ENCODE measurements around the gene GLB1L. TPM values are rescaled to one million over a fixed set of nuclear protein-coding genes. Genes with fewer than 3 reads are reported as not detected.

Gene GLB1L
- total RNA-seq, 1 experiment from 2014 or later = 4.9 TPM

DNA sequence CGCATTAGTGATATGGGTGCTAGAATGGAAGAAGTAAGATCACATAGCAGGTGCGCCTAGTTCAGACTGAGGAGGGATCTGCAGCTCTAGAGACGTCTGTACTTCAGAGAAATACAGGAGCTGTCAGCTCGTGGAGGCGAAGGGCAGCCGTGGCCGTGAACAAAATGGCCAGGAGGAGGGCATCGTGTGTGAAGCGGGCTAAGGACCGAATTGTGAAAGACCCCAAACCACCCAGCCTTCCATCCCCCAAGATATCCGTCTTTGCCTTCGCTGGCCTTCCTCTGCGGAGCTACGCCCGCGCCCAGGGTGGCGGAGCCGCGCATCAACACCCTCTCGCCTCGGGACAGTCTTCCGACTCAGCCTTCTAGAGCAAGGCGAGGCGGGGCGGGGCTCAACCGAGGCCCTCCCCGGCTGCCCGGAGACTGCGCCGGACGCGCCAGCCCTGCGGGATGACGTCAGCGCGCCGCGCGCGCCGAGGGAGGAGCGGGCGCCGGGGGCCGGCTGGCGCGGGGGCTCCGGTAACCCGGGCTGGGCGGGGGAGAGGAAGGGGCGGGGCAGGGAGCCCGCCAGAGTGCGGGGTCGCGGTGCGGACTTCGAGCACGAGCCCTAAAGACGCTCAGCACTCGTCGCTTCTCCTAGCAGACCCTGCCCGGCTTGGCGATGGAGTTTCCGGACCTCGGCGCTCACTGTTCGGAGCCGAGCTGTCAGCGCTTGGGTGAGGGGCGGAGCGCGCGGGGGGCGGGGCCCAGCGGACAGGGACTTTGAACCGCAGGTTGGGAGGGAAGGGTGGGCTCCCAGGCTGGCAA lies 38.7 kb downstream of the GLB1L start, which contains the start of gene ZFAND2B:
Gene ZFAND2B (plus strand): TSS at position 455 of the 806 bp plus-strand sequence. CDS start 206 bp downstream, at position 661.
- peak within 1 kb of the TSS; percentile 88 for H3K4me3 Mint-ChIP-seq (ENCODE audit: unreplicated experiment)
- peaks cover 15% of the 10 kb centered on the region for H3K4me1 Mint-ChIP-seq (ENCODE audit: insufficient read depth, unreplicated experiment)
- peak within 1 kb of the TSS; percentile 94 for H3K27ac Mint-ChIP-seq (ENCODE audit: low read depth, unreplicated experiment)
- intact Hi-C loops (cut with micrococcal nuclease) = loop anchor here (1.0 kb wide), 1 partner anchor 46 kb away; the partner anchor contains the start of gene NHEJ1
- BruUV-seq (replicated peaks) = TSS peak; percentile 69
- H3K27me3 Mint-ChIP-seq (ENCODE audit: insufficient read depth, unreplicated experiment) = no peaks in the 10 kb centered on the region
- peaks cover 34% of the 10 kb centered on the region for H3K36me3 Mint-ChIP-seq (ENCODE audit: insufficient read depth, unreplicated experiment)
- no peaks in the 10 kb centered on the region for H3K9me3 Mint-ChIP-seq (ENCODE audit: unreplicated experiment)
- DNase-seq (ENCODE audit: unreplicated experiment) = peak; percentile 93
- CTCF ChIA-PET = interaction anchor here (0.6 to 1.4 kb wide), 5 partner anchors 25 to 88 kb away, joined by 3 to 4 read pairs (median 3); no protein-coding TSS in a partner anchor
- TF ChIP-seq, protein P1, sequence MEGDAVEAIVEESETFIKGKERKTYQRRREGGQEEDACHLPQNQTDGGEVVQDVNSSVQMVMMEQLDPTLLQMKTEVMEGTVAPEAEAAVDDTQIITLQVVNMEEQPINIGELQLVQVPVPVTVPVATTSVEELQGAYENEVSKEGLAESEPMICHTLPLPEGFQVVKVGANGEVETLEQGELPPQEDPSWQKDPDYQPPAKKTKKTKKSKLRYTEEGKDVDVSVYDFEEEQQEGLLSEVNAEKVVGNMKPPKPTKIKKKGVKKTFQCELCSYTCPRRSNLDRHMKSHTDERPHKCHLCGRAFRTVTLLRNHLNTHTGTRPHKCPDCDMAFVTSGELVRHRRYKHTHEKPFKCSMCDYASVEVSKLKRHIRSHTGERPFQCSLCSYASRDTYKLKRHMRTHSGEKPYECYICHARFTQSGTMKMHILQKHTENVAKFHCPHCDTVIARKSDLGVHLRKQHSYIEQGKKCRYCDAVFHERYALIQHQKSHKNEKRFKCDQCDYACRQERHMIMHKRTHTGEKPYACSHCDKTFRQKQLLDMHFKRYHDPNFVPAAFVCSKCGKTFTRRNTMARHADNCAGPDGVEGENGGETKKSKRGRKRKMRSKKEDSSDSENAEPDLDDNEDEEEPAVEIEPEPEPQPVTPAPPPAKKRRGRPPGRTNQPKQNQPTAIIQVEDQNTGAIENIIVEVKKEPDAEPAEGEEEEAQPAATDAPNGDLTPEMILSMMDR (IDR thresholded peaks at IDR 0.05; ENCODE audit: unreplicated experiment) = no peak
- POLR2A ChIA-PET = interaction anchor here (0.6 to 4.5 kb wide), 26 partner anchors 9 to 921 kb away, joined by 3 to 64 read pairs (median 5); partner anchors contain the start of genes ABCB6, ANKZF1, ATG9A and CHPF

DNA sequence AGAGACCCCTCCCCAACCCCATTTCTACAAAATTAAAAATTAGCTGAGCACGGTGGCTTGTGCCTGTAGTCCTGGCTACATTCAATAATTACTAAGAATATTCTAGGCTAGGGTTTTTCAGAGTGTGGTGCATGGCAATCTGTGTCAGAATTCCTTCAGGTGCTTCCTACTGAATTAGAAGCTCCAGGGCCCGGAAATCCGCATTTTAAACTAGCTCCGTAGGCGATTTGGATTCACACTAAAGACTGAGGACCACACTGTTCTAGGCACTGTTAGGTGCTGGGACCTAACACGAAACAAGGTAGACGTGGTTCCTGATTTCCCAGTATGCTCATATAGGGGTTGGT lies 39.3 kb downstream of the GLB1L start:
- H3K4me3 Mint-ChIP-seq (ENCODE audit: unreplicated experiment) = peak overlapping the region; percentile 88

GRCh38 chr2:219205165-219205538 lies 40.1 kb downstream of the GLB1L start:
- ChIA-PET CTCF (no interaction called here), POLR2A (interaction anchor here (2.2 to 4.3 kb wide), 3 partner anchors 25 to 40 kb away, joined by 10 to 64 read pairs (median 28); partner anchors contain the start of genes ANKZF1, ATG9A, CNPPD1 and GLB1L)
- intact Hi-C loops (cut with micrococcal nuclease) = no loop called here
- Mint-ChIP-seq H3K27ac (ENCODE audit: low read depth, unreplicated experiment) (no peak overlapping the region), H3K36me3 (ENCODE audit: insufficient read depth, unreplicated experiment) (peaks cover 20% of the 10 kb centered on the region), H3K27me3 (ENCODE audit: insufficient read depth, unreplicated experiment) (no peaks in the 10 kb centered on the region), H3K4me1 (ENCODE audit: insufficient read depth, unreplicated experiment) (peaks cover 15% of the 10 kb centered on the region), H3K4me3 (ENCODE audit: unreplicated experiment) (peak overlapping the region; percentile 88), H3K9me3 (ENCODE audit: unreplicated experiment) (no peaks in the 10 kb centered on the region)
- TF ChIP-seq, protein P1 (IDR thresholded peaks at IDR 0.05; ENCODE audit: unreplicated experiment) = no peak
- DNase-seq (ENCODE audit: unreplicated experiment) = no peak
- BruUV-seq (replicated peaks) = no TSS peak

More for the DNA sequence above, 39.3 kb downstream of the GLB1L start:
- Mint-ChIP-seq H3K27ac (ENCODE audit: low read depth, unreplicated experiment) (peak overlapping the region; percentile 94), H3K4me1 (ENCODE audit: insufficient read depth, unreplicated experiment) (peaks cover 15% of the 10 kb centered on the region), H3K27me3 (ENCODE audit: insufficient read depth, unreplicated experiment) (no peaks in the 10 kb centered on the region), H3K9me3 (ENCODE audit: unreplicated experiment) (no peaks in the 10 kb centered on the region), H3K36me3 (ENCODE audit: insufficient read depth, unreplicated experiment) (peaks cover 28% of the 10 kb centered on the region)
- no peak for DNase-seq (ENCODE audit: unreplicated experiment)
- BruUV-seq (replicated peaks) = no TSS peak
- TF ChIP-seq, protein P1 (IDR thresholded peaks at IDR 0.05; ENCODE audit: unreplicated experiment) = no peak
- POLR2A ChIA-PET = interaction anchor here (0.5 to 4.5 kb wide), 24 partner anchors 9 to 921 kb away, joined by 3 to 64 read pairs (median 6); partner anchors contain the start of genes ABCB6, ANKZF1, ATG9A and CNPPD1
- CTCF ChIA-PET = interaction anchor here (0.6 to 1.4 kb wide), 5 partner anchors 25 to 89 kb away, joined by 3 to 4 read pairs (median 3); no protein-coding TSS in a partner anchor
- intact Hi-C loops (cut with micrococcal nuclease) = loop anchor here (1.0 kb wide), 1 partner anchor 46 kb away; the partner anchor contains the start of gene NHEJ1

Data from MCF 10A (cell line).